Hepatocyte (in vitro differentiated cells): ENCODE data around the gene C16orf89. TPM values are rescaled to one million over a fixed set of nuclear protein-coding genes. Genes with fewer than 3 reads are reported as not detected.
A peak's percentile ranks its signal among the peaks of the same experiment; 100 is the strongest.
"Not testable (repeated sequence)": the region's sequence is repeated elsewhere in the genome, so short reads cannot be mapped to it uniquely, and the experiment has no call there.

ENCODE experiments used
- DNase-seq: peaks from one replicate; pipeline ENCODE4 v3.0.0-alpha.2; 2016; ENCODE audit warnings: low spot score
- H2AFZ ChIP-seq: fragments of 200-600 bp; sonication (generic); 2 replicates; pipeline ENCODE4 v1.6.0; 2016; ENCODE audit warnings: antibody characterized with exemption, mild to moderate bottlenecking
- H3K27ac ChIP-seq: fragments of 200-600 bp; sonication (generic); 2 replicates; pipeline ENCODE4 v1.5.1; 2016; ENCODE audit warnings: mild to moderate bottlenecking
- H3K27me3 ChIP-seq: fragments of 200-600 bp; sonication (generic); 2 replicates; pipeline ENCODE4 v1.6.1; 2016
- H3K36me3 ChIP-seq: fragments of 200-600 bp; sonication (generic); replicated peaks from 2 replicates; pipeline ENCODE4 v1.5.1; 2016; ENCODE audit warnings: low read depth; ENCODE audit not compliant: insufficient read depth
- H3K4me1 ChIP-seq: fragments of 200-600 bp; sonication (generic); 2 replicates; pipeline ENCODE4 v1.5.1; 2016; ENCODE audit warnings: mild to moderate bottlenecking, moderate library complexity; ENCODE audit not compliant: insufficient read depth
- H3K4me2 ChIP-seq: fragments of 200-600 bp; sonication (generic); 2 replicates; pipeline ENCODE4 v1.6.0; 2016
- H3K4me3 ChIP-seq: fragments of 200-600 bp; sonication (generic); 2 replicates; pipeline ENCODE4 v1.5.1; 2016; ENCODE audit warnings: mild to moderate bottlenecking
- H3K79me2 ChIP-seq: fragments of 200-600 bp; sonication (generic); 2 replicates; pipeline ENCODE4 v1.6.0; 2017; ENCODE audit warnings: mild to moderate bottlenecking
- H3K9me2 ChIP-seq: fragments of 200-600 bp; sonication (generic); replicated peaks from 2 replicates; pipeline ENCODE4 v1.6.0; 2017; ENCODE audit warnings: mild to moderate bottlenecking; ENCODE audit not compliant: insufficient read depth
- H3K9me3 ChIP-seq: fragments of 200-600 bp; sonication (generic); 2 replicates; pipeline ENCODE4 v1.5.1; 2016; ENCODE audit warnings: low read depth, mild to moderate bottlenecking
- H4K20me1 ChIP-seq: fragments of 200-600 bp; sonication (generic); 2 replicates; pipeline ENCODE4 v1.6.0; 2016; ENCODE audit warnings: mild to moderate bottlenecking; ENCODE audit not compliant: insufficient read depth, poor library complexity, severe bottlenecking
- CTCF ChIP-seq: fragments of 200-600 bp; sonication (generic); IDR thresholded peaks from 2 replicates; pipeline ENCODE4 v1.5.1; 2016; ENCODE audit warnings: antibody characterized with exemption, mild to moderate bottlenecking; ENCODE audit not compliant: poor library complexity
- WGBS: methylation state at CpG from one replicate; pipeline ENCODE4 v1.1.6; 2016; ENCODE audit warnings: low lambda C conversion rate; ENCODE audit errors: missing lambda C conversion rate; 5-methylcytosine and 5-hydroxymethylcytosine counted together
- polyA plus RNA-seq: library from polyadenylated mRNA; unstranded; fragments of >200 nt; fragmentation: Nextera tagmentation; extraction: Ambion mirVana; gene quantifications from 2 replicates; pipeline ENCODE4 v1.2.1, GENCODE V29; 2016
- total RNA-seq: library from RNA; depleted of rRNA; stranded (reverse); fragments of >200 nt; gene quantifications from 2 replicates; pipeline ENCODE4 v1.2.3, GENCODE V29; 2014

The C16orf89 gene
- total and polyA plus RNA-seq, 2 experiments from 2014 or later: 1.1 to 3.8 TPM

GRCh38 chr16:5089911-5090555 is 24.3 kb upstream of the C16orf89 start:
- H3K36me3 ChIP-seq, H3K79me2 ChIP-seq: not testable (repeated sequence)

DNA sequence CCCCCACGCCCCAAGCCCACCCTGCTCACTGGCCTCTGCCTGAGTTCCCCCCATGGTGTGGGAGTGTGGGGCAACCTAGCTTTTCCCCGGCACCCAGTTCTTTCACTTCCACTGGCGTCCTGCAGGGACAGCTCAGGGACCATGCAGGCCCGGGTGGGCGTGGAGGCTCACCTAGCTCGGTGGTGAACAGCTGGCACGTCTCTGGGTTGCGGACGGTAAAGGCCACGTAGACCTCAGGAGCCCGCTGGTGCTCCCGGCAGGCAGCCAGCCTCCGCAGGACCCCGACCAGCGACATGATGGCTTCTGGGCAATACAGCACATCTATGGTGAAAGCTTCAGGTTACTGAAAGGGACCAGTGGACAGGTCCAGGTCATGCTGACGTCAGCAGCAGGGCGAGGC is 23.2 kb upstream of the C16orf89 start:
- H3K27me3 ChIP-seq, H4K20me1 ChIP-seq, H3K36me3 ChIP-seq, H3K27ac ChIP-seq, H3K4me3 ChIP-seq, H3K9me3 ChIP-seq, H3K79me2 ChIP-seq, H3K4me2 ChIP-seq, H2AFZ ChIP-seq, DNase-seq, H3K9me2 ChIP-seq, H3K4me1 ChIP-seq: not testable (repeated sequence)
- WGBS: 95% methylated on average over 15 of the region's 17 CpGs

More at GRCh38 chr16:5089911-5090555, 24.3 kb upstream of the C16orf89 start:
- not testable (repeated sequence) for H3K4me3 ChIP-seq, H3K4me2 ChIP-seq, H3K9me2 ChIP-seq, H2AFZ ChIP-seq, H3K27me3 ChIP-seq, H4K20me1 ChIP-seq, H3K27ac ChIP-seq, DNase-seq, H3K4me1 ChIP-seq, H3K9me3 ChIP-seq
- WGBS: 98% methylated on average over 22 of the region's 26 CpGs

DNA sequence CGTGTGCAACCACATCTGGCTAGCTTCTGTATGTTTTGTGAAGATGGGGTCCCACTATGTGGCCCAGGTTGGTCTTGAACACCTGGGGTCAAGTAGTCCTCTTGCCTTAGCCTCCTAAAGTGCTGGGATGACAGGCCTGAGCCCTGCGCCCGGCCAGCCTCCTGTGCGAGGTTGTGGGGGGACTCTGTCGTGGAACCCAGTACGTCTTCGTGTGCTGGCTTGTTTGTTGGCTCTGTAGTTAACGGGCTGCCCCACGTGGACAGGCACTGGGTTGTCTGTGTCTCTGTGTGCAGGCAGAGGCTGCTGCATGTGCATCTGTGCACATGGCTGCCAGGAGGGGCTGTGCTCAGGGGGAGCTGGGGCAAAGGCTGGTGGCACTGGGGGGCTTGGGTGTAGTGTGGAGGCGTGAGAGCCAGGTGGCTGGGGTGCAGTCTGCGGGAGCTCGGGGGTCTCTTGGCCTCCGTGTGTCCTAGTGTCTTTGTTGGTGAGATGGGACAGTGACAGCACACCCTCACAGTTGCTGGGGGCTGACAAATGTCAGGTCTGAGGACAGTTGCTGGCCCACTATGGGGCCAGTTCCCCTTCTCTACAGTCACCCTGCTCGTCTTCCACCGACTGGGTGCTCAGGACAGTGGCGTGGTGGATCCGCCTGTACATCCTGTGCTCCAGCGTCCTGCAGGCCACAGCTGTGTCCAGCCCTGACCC is 22.5 kb upstream of the C16orf89 start:
- not testable (repeated sequence) for H3K36me3 ChIP-seq, H3K27ac ChIP-seq, H3K4me3 ChIP-seq, H3K9me3 ChIP-seq, H4K20me1 ChIP-seq, H2AFZ ChIP-seq, H3K9me2 ChIP-seq, H3K27me3 ChIP-seq, H3K4me2 ChIP-seq, H3K79me2 ChIP-seq, DNase-seq, H3K4me1 ChIP-seq
- 94% methylated on average over 17 of the region's 18 CpGs for WGBS

- not testable (repeated sequence) for H3K4me1 ChIP-seq, H3K36me3 ChIP-seq, H3K27me3 ChIP-seq, H3K4me2 ChIP-seq, H3K79me2 ChIP-seq, H4K20me1 ChIP-seq, H3K27ac ChIP-seq, H3K4me3 ChIP-seq, DNase-seq, H2AFZ ChIP-seq, H3K9me3 ChIP-seq, H3K9me2 ChIP-seq
- WGBS: 93% methylated on average over 10 of the region's 11 CpGs
These were observed 20.0 kb upstream of the C16orf89 start for GRCh38 chr16:5085716-5086115.

- peak; percentile 61 for TF ChIP-seq CTCF
- not testable (repeated sequence) for H3K9me2 ChIP-seq, H3K79me2 ChIP-seq, H3K4me3 ChIP-seq, H4K20me1 ChIP-seq, H3K27ac ChIP-seq, H2AFZ ChIP-seq, H3K27me3 ChIP-seq, H3K36me3 ChIP-seq, H3K4me2 ChIP-seq, H3K4me1 ChIP-seq, H3K9me3 ChIP-seq
- peak; percentile 62 for DNase-seq
- 69% methylated on average over 10 of the region's 10 CpGs for WGBS
These were observed 19.0 kb upstream of the C16orf89 start for GRCh38 chr16:5084802-5085201.

GRCh38 chr16:5084099-5084731 is 18.5 kb upstream of the C16orf89 start:
- not testable (repeated sequence) for H4K20me1 ChIP-seq, H3K4me2 ChIP-seq, H3K79me2 ChIP-seq

DNA sequence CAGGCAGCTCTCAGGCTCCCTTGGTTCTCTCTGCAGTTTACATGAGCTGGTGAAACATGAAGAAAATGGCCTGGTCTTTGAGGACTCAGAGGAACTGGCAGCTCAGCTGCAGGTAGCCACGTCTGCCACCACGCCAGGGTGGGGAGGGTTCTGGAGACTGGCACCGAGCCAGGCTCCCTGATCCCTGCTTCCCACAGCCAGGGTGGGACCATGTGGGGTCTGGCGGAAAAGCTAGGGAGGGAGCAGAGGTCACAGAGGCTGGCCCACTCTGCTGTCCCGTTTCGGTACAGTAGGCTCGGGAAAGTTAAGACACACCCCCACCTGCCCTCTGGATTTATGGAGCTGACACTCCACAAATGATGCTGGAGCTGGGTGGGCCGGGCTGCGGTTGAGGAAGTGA is 17.9 kb upstream of the C16orf89 start:
- not testable (repeated sequence) for H3K27ac ChIP-seq, H3K36me3 ChIP-seq, H3K4me3 ChIP-seq, H3K9me2 ChIP-seq, H3K4me2 ChIP-seq, H3K9me3 ChIP-seq, H3K4me1 ChIP-seq, H4K20me1 ChIP-seq, DNase-seq, H3K79me2 ChIP-seq, H3K27me3 ChIP-seq, H2AFZ ChIP-seq
- 91% methylated on average over 9 of the region's 9 CpGs for WGBS

More at GRCh38 chr16:5084099-5084731, 18.5 kb upstream of the C16orf89 start:
- H3K36me3 ChIP-seq, H3K4me1 ChIP-seq, H3K4me3 ChIP-seq, H3K9me3 ChIP-seq, H3K9me2 ChIP-seq, DNase-seq, H3K27me3 ChIP-seq, H2AFZ ChIP-seq, H3K27ac ChIP-seq: not testable (repeated sequence)
- WGBS: 82% methylated on average over 11 of the region's 11 CpGs

DNA sequence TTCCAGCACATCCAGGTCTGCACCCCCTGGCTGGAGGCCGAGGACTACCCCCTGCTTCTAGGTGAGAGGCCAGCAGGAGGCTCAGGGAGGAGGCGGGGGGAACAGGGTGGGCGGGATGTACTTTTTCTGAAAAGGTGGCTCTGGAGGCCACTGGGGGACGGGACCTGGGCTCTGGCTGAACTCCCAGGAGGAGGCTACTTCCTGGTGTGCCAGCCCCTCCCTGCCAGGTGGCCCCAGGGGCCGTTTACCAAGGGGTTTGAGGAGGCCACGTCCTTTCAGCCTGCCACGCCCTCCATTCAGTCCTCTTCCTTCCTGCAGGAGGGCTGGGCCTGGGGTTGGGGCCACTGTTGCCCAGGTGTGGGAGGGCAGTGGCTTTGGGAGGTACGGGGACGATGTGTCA is 15.2 kb upstream of the C16orf89 start:
- H3K27me3 ChIP-seq, H3K4me1 ChIP-seq, H3K36me3 ChIP-seq, H2AFZ ChIP-seq, H3K27ac ChIP-seq, H3K79me2 ChIP-seq, H3K4me2 ChIP-seq, H3K9me3 ChIP-seq, DNase-seq, H3K4me3 ChIP-seq, H3K9me2 ChIP-seq, H4K20me1 ChIP-seq: not testable (repeated sequence)
- 90% methylated on average over 6 of the region's 9 CpGs for WGBS
